Measurements from ENCODE around the gene HPGD. TPM values are rescaled to one million over a fixed set of nuclear protein-coding genes. Genes with fewer than 3 reads are reported as not detected.

HPGD gene
- total and polyA plus RNA-seq, 2 of the 8 experiments (the other 6 are each of a cell fraction or from before 2014, with no cell fraction given), result 1.1 to 1.3 TPM

- TF ChIP-seq CHD7 (IDR thresholded peaks at IDR 0.05; ENCODE audit: insufficient replicate concordance, low read length) (no peak), SIX5 (IDR thresholded peaks at IDR 0.05; ENCODE audit: low read depth, low read length) (no peak)
These were observed 23.0 kb upstream of the HPGD start (continued) for GRCh38 chr4:174545268-174545667.
